HG03354 (cell line): Measurements from ENCODE around the gene TRIP6.
"Not testable (repeated sequence)": the region's sequence is repeated elsewhere in the genome, so short reads cannot be mapped to it uniquely, and the experiment has no call there.

Source experiments
- ATAC-seq: cut with Tn5 transposase; IDR thresholded peaks from one replicate; pipeline ENCODE4 v1.9.1; 2021; ENCODE audit warnings: mild to moderate bottlenecking; ENCODE audit not compliant: unreplicated experiment, poor library complexity, severe bottlenecking

The TRIP6 gene

GRCh38 chr7:100902638-100903037, 35.5 kb downstream of the TRIP6 start:
- no peak for ATAC-seq

- ATAC-seq: no peak
These were observed 41.3 kb downstream of the TRIP6 start for GRCh38 chr7:100908512-100908911.

GRCh38 chr7:100910443-100910842, 43.3 kb downstream of the TRIP6 start:
- ATAC-seq: not testable (repeated sequence)

- ATAC-seq: no peak
These were observed 44.3 kb downstream of the TRIP6 start for GRCh38 chr7:100911484-100911883.

GRCh38 chr7:100914208-100914878, 47.2 kb downstream of the TRIP6 start:
- ATAC-seq: no peak

GRCh38 chr7:100914879-100915447, 47.8 kb downstream of the TRIP6 start:
- no peak for ATAC-seq

GRCh38 chr7:100919335-100919734, 52.1 kb downstream of the TRIP6 start:
- not testable (repeated sequence) for ATAC-seq

- not testable (repeated sequence) for ATAC-seq
These were observed 52.7 kb downstream of the TRIP6 start for GRCh38 chr7:100919779-100920437.

GRCh38 chr7:100921039-100921438, 53.9 kb downstream of the TRIP6 start:
- no peak for ATAC-seq
